CD14-positive monocyte (primary cell): Measurements from ENCODE around the gene SLC6A12. TPM values are rescaled to one million over a fixed set of nuclear protein-coding genes. Genes with fewer than 3 reads are reported as not detected.

Experiments
- DNase-seq, 3 donors: peaks; one replicate each; pipeline ENCODE4 v3.0.0-alpha.2; 2011 to 2022
- H2AFZ ChIP-seq: 2 replicates; pipeline ENCODE4 v1.6.0; 2012; ENCODE audit warnings: mild to moderate bottlenecking, low read depth, low read length, inconsistent platforms; ENCODE audit not compliant: insufficient read depth, poor library complexity, severe bottlenecking
- H3K27ac ChIP-seq, 2 donors: 1 replicate in 1 of 2; 2 replicates in 1 of 2; pipeline ENCODE4 v1.5.1; 2012 to 2013; ENCODE audit warnings: low read length in 2 of 2, control low read depth in 1 of 2, inconsistent platforms in 1 of 2, low read depth in 1 of 2, mild to moderate bottlenecking in 1 of 2
- H3K27me3 ChIP-seq, 2 donors: one replicate each; pipeline versions ENCODE4 v1.6.0 to v1.6.1; 2011 to 2013; ENCODE audit warnings: low read length in 2 of 2; ENCODE audit not compliant: control insufficient read depth in 2 of 2, insufficient read depth in 2 of 2
- H3K36me3 ChIP-seq, 2 donors: replicated peaks in 1 of 2; 1 replicate in 1 of 2; 2 replicates in 1 of 2; pipeline versions ENCODE4 v1.5.1 to v1.6.1; 2012 to 2013; ENCODE audit warnings: low read length in 2 of 2, control low read depth in 1 of 2, inconsistent platforms in 1 of 2, mild to moderate bottlenecking in 1 of 2; ENCODE audit not compliant: insufficient read depth in 2 of 2, control insufficient read depth in 1 of 2
- H3K4me1 ChIP-seq, 2 donors: 1 replicate in 1 of 2; 2 replicates in 1 of 2; pipeline versions ENCODE4 v1.5.1 to v1.6.1; 2012 to 2013; ENCODE audit warnings: low read length in 2 of 2, control low read depth in 1 of 2, inconsistent platforms in 1 of 2, mild to moderate bottlenecking in 1 of 2, moderate library complexity in 1 of 2; ENCODE audit not compliant: insufficient read depth in 2 of 2, control insufficient read depth in 1 of 2
- H3K4me2 ChIP-seq: replicated peaks from 2 replicates; pipeline ENCODE3; 2012; ENCODE audit warnings: low read length, moderate library complexity, mild to moderate bottlenecking; ENCODE audit not compliant: poor library complexity, severe bottlenecking; ENCODE audit errors: extremely low read depth
- H3K4me3 ChIP-seq, 3 experiments: fragments of 200-600 bp in 1 of 3; sonication (generic) in 1 of 3; replicated peaks in 1 of 3; 1 replicate in 2 of 3; 2 replicates in 1 of 3; pipeline ENCODE4 v1.5.1; 2011 to 2013; ENCODE audit warnings: low read length in 3 of 3, mild to moderate bottlenecking in 3 of 3, control low read depth in 2 of 3, low read depth in 2 of 3, inconsistent platforms in 1 of 3, moderate library complexity in 1 of 3
- H3K79me2 ChIP-seq: 2 replicates; pipeline ENCODE4 v1.6.0; 2012; ENCODE audit warnings: mild to moderate bottlenecking, control low read depth, inconsistent platforms, low read length, moderate library complexity; ENCODE audit not compliant: insufficient read depth
- H3K9ac ChIP-seq: 2 replicates; pipeline ENCODE4 v1.6.0; 2017; ENCODE audit warnings: low read length, mild to moderate bottlenecking; ENCODE audit not compliant: insufficient read depth, poor library complexity, severe bottlenecking
- H3K9me3 ChIP-seq, 2 donors: replicated peaks in 1 of 2; 1 replicate in 1 of 2; 2 replicates in 1 of 2; pipeline versions ENCODE4 v1.5.1 to v1.6.1; 2012 to 2013; ENCODE audit warnings: low read length in 2 of 2, control low read depth in 1 of 2; ENCODE audit not compliant: control insufficient read depth in 1 of 2, insufficient read depth in 1 of 2
- H4K20me1 ChIP-seq: 2 replicates; pipeline ENCODE4 v1.6.0; 2012; ENCODE audit warnings: mild to moderate bottlenecking, low read length, control low read depth, moderate library complexity; ENCODE audit not compliant: insufficient read depth
- H3K27ac Mint-ChIP-seq, 7 donors: one replicate each; pipeline ENCODE4 v1.8.0; 2020; ENCODE audit warnings: mild to moderate bottlenecking in 7 of 7, mixed read lengths in 7 of 7, moderate library complexity in 6 of 7, inconsistent platforms in 2 of 7
- H3K27me3 Mint-ChIP-seq, 3 donors: one replicate each; pipeline ENCODE4 v1.8.0; 2021 to 2022; ENCODE audit warnings: low read depth in 3 of 3, mild to moderate bottlenecking in 3 of 3, mixed read lengths in 3 of 3, moderate library complexity in 3 of 3, inconsistent platforms in 1 of 3
- H3K36me3 Mint-ChIP-seq, 2 donors: one replicate each; pipeline ENCODE4 v1.8.0; 2020; ENCODE audit warnings: mixed read lengths in 2 of 2, inconsistent platforms in 1 of 2, mild to moderate bottlenecking in 1 of 2
- H3K4me1 Mint-ChIP-seq: one replicate; pipeline ENCODE4 v1.8.0; 2020; ENCODE audit warnings: mild to moderate bottlenecking, mixed read lengths
- H3K4me3 Mint-ChIP-seq, 2 donors: one replicate each; pipeline ENCODE4 v1.8.0; 2020; ENCODE audit warnings: mild to moderate bottlenecking in 2 of 2, mixed read lengths in 2 of 2, moderate library complexity in 1 of 2
- H3K9me3 Mint-ChIP-seq, 7 donors: one replicate each; pipeline ENCODE4 v1.8.0; 2020 to 2022; ENCODE audit warnings: mixed read lengths in 7 of 7, mild to moderate bottlenecking in 6 of 7, moderate library complexity in 6 of 7, inconsistent platforms in 2 of 7
- CTCF ChIP-seq: fragments of 200-600 bp; IDR thresholded peaks from one replicate; pipeline ENCODE4 v1.8.0; 2022; ENCODE audit warnings: antibody characterized with exemption, mild to moderate bottlenecking
- WGBS: methylation state at CpG from one replicate; pipeline ENCODE4 v1.1.5; 2013; ENCODE audit warnings: missing lambda C conversion rate; ENCODE audit not compliant: insufficient coverage; 5-methylcytosine and 5-hydroxymethylcytosine counted together
- intact Hi-C, 2 donors: fragments of 100-400 bp; cut with micrococcal nuclease; formaldehyde crosslinking; loops; one replicate each; pipeline versions ENCODE4 v1.15.0 to v1.15.1; 2023
- polyA plus RNA-seq, 3 donors: library from polyadenylated mRNA; depleted of rRNA in 1 of 3; unstranded in 2 of 3; stranded (reverse) in 1 of 3; fragments of 300-500 nt in 2 of 3; fragments of >200 nt in 1 of 3; fragmentation: Illumina TruSeq in 2 of 3; gene quantifications; 1 replicate in 2 of 3; 2 replicates in 1 of 3; pipeline ENCODE4 v1.2.3, GENCODE V29; 2012 to 2021

Gene SLC6A12
- polyA plus RNA-seq, 3 donors, result 5.7 to 8.3 (median 8.0) TPM

- peak; percentile 81 to 87 (median 86) for DNase-seq
- H2AFZ ChIP-seq, result no peak overlapping the region
- H3K36me3 ChIP-seq, result no peaks in the 10 kb centered on the region
- H3K4me1 ChIP-seq, result peaks cover 10 to 14% of the 10 kb centered on the region in 2 donors
- TF ChIP-seq CTCF, result peak; percentile 99
- no peak overlapping the region for H3K4me3 ChIP-seq
- H4K20me1 ChIP-seq, result no peaks in the 10 kb centered on the region
- H3K79me2 ChIP-seq, result no peaks in the 10 kb centered on the region
- no peak overlapping the region for H3K9ac ChIP-seq
- no peak overlapping the region for H3K27ac ChIP-seq
- Mint-ChIP-seq H3K9me3 (no peaks in the 10 kb centered on the region), H3K27me3 (peaks cover 2 to 7% (median 6%) of the 10 kb centered on the region in 3 donors), H3K4me1 (peaks cover 9% of the 10 kb centered on the region), H3K27ac (no peak overlapping the region), H3K36me3 (no peaks in the 10 kb centered on the region), H3K4me3 (no peak overlapping the region)
- H3K27me3 ChIP-seq, result no peaks in the 10 kb centered on the region
- WGBS, result 7% methylated on average over 14 of the region's 17 CpGs
- peak overlapping the region; percentile 20 for H3K4me2 ChIP-seq
- intact Hi-C loops, result no loop called here
- no peaks in the 10 kb centered on the region for H3K9me3 ChIP-seq
Measured at GRCh38 chr12:219891-220352, 6.0 kb upstream of the SLC6A12 start.

GRCh38 chr12:218728-219590 lies 5.0 kb upstream of the SLC6A12 start:
- H3K4me2 ChIP-seq, result no peak overlapping the region
- intact Hi-C loops, result no loop called here
- H3K9ac ChIP-seq, result no peak overlapping the region
- DNase-seq, result no peak
- WGBS, result 94% methylated on average over 30 of the region's 30 CpGs
- no peak for TF ChIP-seq CTCF
- H3K4me1 ChIP-seq, result peaks cover 20 to 24% of the 10 kb centered on the region in 2 donors
- no peaks in the 10 kb centered on the region for H3K36me3 ChIP-seq
- H2AFZ ChIP-seq, result no peak overlapping the region
- no peaks in the 10 kb centered on the region for H3K9me3 ChIP-seq
- Mint-ChIP-seq H3K27me3 (peaks cover 2 to 7% (median 6%) of the 10 kb centered on the region in 3 donors), H3K9me3 (no peaks in the 10 kb centered on the region), H3K4me1 (peaks cover 18% of the 10 kb centered on the region), H3K36me3 (no peaks in the 10 kb centered on the region), H3K4me3 (no peak overlapping the region), H3K27ac (no peak overlapping the region)
- H4K20me1 ChIP-seq, result no peaks in the 10 kb centered on the region
- no peak overlapping the region for H3K4me3 ChIP-seq
- H3K79me2 ChIP-seq, result no peaks in the 10 kb centered on the region
- H3K27me3 ChIP-seq, result no peaks in the 10 kb centered on the region
- H3K27ac ChIP-seq, result no peak overlapping the region
